Measurements from ENCODE around the gene COMP. TPM values are rescaled to one million over a fixed set of nuclear protein-coding genes. Genes with fewer than 3 reads are reported as not detected.

COMP gene
- polyA plus RNA-seq, 1 donor (not counting 4 experiments of a cell fraction or from before 2014, with no cell fraction given) = not detected

DNA sequence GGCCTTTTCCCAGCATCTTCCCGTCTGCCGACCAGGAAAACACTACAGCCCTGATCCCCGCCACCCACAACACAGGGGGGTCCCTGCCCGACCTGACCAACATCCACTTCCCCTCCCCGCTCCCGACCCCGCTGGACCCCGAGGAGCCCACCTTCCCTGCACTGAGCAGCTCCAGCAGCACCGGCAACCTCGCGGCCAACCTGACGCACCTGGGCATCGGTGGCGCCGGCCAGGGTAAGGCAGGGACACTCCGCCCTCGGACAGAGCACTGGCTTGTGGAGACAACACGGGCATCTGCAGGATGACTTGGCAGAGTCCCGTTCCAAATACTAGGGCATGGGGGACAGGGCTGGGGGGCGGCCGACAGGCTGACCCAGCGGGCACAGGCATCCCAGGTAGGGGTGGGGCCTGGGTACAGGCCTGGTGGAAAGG, 31.1 kb downstream of the COMP start:
- FAIRE-seq = no peak
- Histone ChIP-seq H3K36me3 (ENCODE audit: control insufficient read depth in 2 of 2, extremely low read depth in 1 of 2, insufficient read depth in 2 of 2, low read length in 2 of 2) (no peaks in the 10 kb centered on the region), H3K27me3 (ENCODE audit: control insufficient read depth, extremely low read depth, insufficient read depth, low read length) (no peaks in the 10 kb centered on the region), H3K9me3 (ENCODE audit: control insufficient read depth, low read depth, low read length) (no peaks in the 10 kb centered on the region), H3K4me3 (ENCODE audit: control insufficient read depth in 2 of 3, extremely low read depth in 1 of 3, insufficient read depth in 2 of 3, low read depth in 1 of 3, low read length in 3 of 3) (peak overlapping the region; percentile 20 to 48 (median 26)), H2AFZ (ENCODE audit: control insufficient read depth, low read length) (peak overlapping the region; percentile 22), H4K20me1 (ENCODE audit: control insufficient read depth, extremely low read depth, insufficient read depth, low read length) (no peaks in the 10 kb centered on the region), H3K4me2 (ENCODE audit: control insufficient read depth, extremely low read depth, insufficient read depth, low read depth, low read length) (peak overlapping the region; percentile 67), H3K27ac (ENCODE audit: control insufficient read depth, insufficient read depth, low read length) (no peak overlapping the region), H3K9ac (ENCODE audit: control insufficient read depth, extremely low read depth, insufficient read depth, low read length) (peak overlapping the region; percentile 37), H3K79me2 (ENCODE audit: control insufficient read depth, insufficient read depth, low read length) (peaks cover 3% of the 10 kb centered on the region), H3K4me1 (ENCODE audit: control insufficient read depth, extremely low read depth, insufficient read depth, low read length) (peaks cover 71% of the 10 kb centered on the region), H3K9me1 (ENCODE audit: control insufficient read depth, extremely low read depth, insufficient read depth, low read length) (no peaks in the 10 kb centered on the region)
- no peak for TF ChIP-seq EZH2 (IDR thresholded peaks at IDR 0.05; ENCODE audit: low read length)
- TF ChIP-seq CTCF (optimal IDR thresholded peaks at IDR 0.05 in 1 of 3, IDR thresholded peaks at IDR 0.05 in 1 of 3, conservative IDR thresholded peaks at IDR 0.05 in 1 of 3; ENCODE audit: extremely low read depth in 1 of 3, insufficient read depth in 2 of 3, low read length in 3 of 3) = no peak
- no peak for DNase-seq (ENCODE audit: low read depth, low spot score)
- dilution Hi-C loops (cut with MboI; ENCODE audit: extremely low pct_ligation_motif_present, low sequenced_read_pairs) = no loop called here

DNA sequence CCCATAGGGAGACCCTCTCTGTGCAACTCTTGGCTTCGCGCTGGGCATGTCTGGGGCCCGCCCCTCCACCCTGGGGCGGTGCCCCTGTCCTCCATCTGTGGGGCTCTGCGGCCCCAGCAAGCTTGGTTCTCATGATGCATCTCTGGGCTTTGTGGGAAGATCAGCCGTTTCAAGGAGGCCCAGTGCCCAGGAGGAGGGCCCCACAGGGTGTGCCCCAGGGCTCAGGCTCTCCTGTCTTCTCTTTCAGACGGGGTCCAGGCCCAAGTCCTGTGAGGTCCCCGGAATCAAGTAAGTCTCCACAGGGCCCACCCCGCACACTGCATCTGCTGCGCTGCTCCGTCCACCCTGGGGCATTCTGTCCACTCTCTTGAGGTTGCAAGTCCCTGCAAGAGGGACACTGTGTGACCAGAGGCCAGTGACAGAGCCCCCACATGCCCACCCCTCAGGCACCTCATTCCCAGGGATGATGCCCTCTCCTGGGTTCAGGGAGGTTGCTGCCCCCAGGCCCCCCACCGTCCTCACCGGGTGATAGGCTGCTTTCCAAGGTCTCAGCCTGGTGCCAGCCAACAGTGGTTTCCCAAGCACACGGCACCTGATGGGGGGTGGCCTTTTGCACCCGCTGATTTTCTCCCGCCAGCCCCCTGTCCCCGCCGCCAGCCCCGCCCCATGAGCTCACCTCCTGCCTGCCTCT, 31.7 kb downstream of the COMP start:
- H3K27me3 ChIP-seq (ENCODE audit: control insufficient read depth, extremely low read depth, insufficient read depth, low read length) = no peaks in the 10 kb centered on the region
- H3K27ac ChIP-seq (ENCODE audit: control insufficient read depth, insufficient read depth, low read length) = no peak overlapping the region
- H3K9me1 ChIP-seq (ENCODE audit: control insufficient read depth, extremely low read depth, insufficient read depth, low read length) = no peaks in the 10 kb centered on the region
- DNase-seq (ENCODE audit: low read depth, low spot score) (no peak), FAIRE-seq (no peak)
- no peaks in the 10 kb centered on the region for H3K9me3 ChIP-seq (ENCODE audit: control insufficient read depth, low read depth, low read length)
- H4K20me1 ChIP-seq (ENCODE audit: control insufficient read depth, extremely low read depth, insufficient read depth, low read length) = no peaks in the 10 kb centered on the region
- peaks cover 65% of the 10 kb centered on the region for H3K4me1 ChIP-seq (ENCODE audit: control insufficient read depth, extremely low read depth, insufficient read depth, low read length)
- H2AFZ ChIP-seq (ENCODE audit: control insufficient read depth, low read length) = no peak overlapping the region
- H3K9ac ChIP-seq (ENCODE audit: control insufficient read depth, extremely low read depth, insufficient read depth, low read length) = peak overlapping the region; percentile 37
- H3K79me2 ChIP-seq (ENCODE audit: control insufficient read depth, insufficient read depth, low read length) = peaks cover 3% of the 10 kb centered on the region
- dilution Hi-C loops (cut with MboI; ENCODE audit: extremely low pct_ligation_motif_present, low sequenced_read_pairs) = no loop called here
- no peaks in the 10 kb centered on the region for H3K36me3 ChIP-seq (ENCODE audit: control insufficient read depth in 2 of 2, extremely low read depth in 1 of 2, insufficient read depth in 2 of 2, low read length in 2 of 2)
- TF ChIP-seq EZH2 (IDR thresholded peaks at IDR 0.05; ENCODE audit: low read length) (no peak), CTCF (optimal IDR thresholded peaks at IDR 0.05 in 1 of 3, IDR thresholded peaks at IDR 0.05 in 1 of 3, conservative IDR thresholded peaks at IDR 0.05 in 1 of 3; ENCODE audit: extremely low read depth in 1 of 3, insufficient read depth in 2 of 3, low read length in 3 of 3) (no peak)
- H3K4me2 ChIP-seq (ENCODE audit: control insufficient read depth, extremely low read depth, insufficient read depth, low read depth, low read length) = peak overlapping the region; percentile 67
- H3K4me3 ChIP-seq (ENCODE audit: control insufficient read depth in 2 of 3, extremely low read depth in 1 of 3, insufficient read depth in 2 of 3, low read depth in 1 of 3, low read length in 3 of 3) = peak overlapping the region in 1 of 3 experiments; percentile 48
